Activated T-cell treated with anti-CD3 and anti-CD28 coated beads, Interleukin-2, amount 50 U/mL, for 4 hours (primary cell): ENCODE data around the gene TCOF1. TPM values are rescaled to one million over a fixed set of nuclear protein-coding genes. Genes with fewer than 3 reads are reported as not detected.

Source experiments
- ATAC-seq, 2 donors: fragments of 200-7000 bp; cut with Tn5 transposase; one replicate each; pipeline ENCODE4 v1.10.0; 2021
- DNase-seq: peaks from one replicate; pipeline ENCODE4 v3.0.0-alpha.2; 2020
- H3K27me3 Mint-ChIP-seq: one replicate; pipeline ENCODE4 v1.8.0; 2021; ENCODE audit warnings: low read depth, mixed read lengths
- H3K36me3 Mint-ChIP-seq: one replicate; pipeline ENCODE4 v1.8.0; 2022; ENCODE audit warnings: mixed read lengths; ENCODE audit not compliant: insufficient read depth
- H3K4me1 Mint-ChIP-seq: one replicate; pipeline ENCODE4 v1.8.0; 2021; ENCODE audit warnings: low read depth, mixed read lengths
- H3K4me3 Mint-ChIP-seq: one replicate; pipeline ENCODE4 v1.8.0; 2021; ENCODE audit warnings: mild to moderate bottlenecking, moderate library complexity, mixed read lengths
- H3K9me3 Mint-ChIP-seq: one replicate; pipeline ENCODE4 v1.8.0; 2021; ENCODE audit warnings: mixed read lengths
- total RNA-seq, 3 donors: library from RNA; stranded (reverse); gene quantifications; one replicate each; pipeline ENCODE4 v1.2.1, GENCODE V29; 2021

TCOF1 gene
- total RNA-seq, 3 donors from 2014 or later = 153 to 160 (median 156) TPM

DNA sequence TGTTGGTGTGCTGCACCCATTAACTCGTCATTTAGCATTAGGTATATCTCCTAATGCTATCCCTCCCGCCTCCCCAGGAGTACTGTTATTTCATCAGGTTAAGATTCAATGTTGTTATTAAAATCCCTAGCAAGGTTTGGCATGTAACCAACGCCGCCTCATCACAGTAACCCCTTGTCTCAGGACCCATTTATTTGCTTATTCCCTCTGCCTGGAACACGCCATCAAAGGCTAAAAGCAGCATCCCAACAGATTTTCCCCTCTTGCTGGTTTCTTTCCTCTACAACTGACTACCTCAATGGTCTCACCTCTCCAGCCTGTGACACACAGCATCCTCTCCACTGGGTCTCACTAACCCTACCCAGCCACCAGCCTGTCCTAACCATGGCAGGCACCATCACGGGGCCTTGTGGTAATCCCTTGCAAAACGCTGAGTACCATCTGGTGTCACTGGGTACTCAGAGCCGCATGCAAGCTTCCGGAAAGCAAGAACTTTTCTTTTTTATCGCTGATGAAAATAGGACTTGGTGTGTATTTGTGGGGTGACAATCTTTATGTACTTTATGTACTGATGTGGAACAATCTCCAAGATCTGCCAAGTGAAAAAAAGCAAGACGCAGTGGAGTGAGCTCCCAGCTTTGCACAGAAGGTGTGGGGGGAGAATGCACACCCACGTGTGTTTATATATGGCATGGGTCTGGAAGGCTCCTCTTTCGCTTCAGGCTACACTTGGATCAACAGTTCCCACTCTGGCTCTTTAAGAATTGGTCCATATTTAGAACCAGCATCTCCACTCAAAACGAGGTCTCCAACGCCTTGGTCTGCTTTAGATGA is 86.0 kb downstream of the TCOF1 start:
- ATAC-seq (peak; percentile 25 to 51), DNase-seq (no peak)
- Mint-ChIP-seq H3K9me3 (no peaks in the 10 kb centered on the region), H3K4me3 (peak overlapping the region; percentile 7), H3K4me1 (peaks cover 27% of the 10 kb centered on the region), H3K36me3 (peaks cover 56% of the 10 kb centered on the region), H3K27me3 (no peaks in the 10 kb centered on the region)

DNA sequence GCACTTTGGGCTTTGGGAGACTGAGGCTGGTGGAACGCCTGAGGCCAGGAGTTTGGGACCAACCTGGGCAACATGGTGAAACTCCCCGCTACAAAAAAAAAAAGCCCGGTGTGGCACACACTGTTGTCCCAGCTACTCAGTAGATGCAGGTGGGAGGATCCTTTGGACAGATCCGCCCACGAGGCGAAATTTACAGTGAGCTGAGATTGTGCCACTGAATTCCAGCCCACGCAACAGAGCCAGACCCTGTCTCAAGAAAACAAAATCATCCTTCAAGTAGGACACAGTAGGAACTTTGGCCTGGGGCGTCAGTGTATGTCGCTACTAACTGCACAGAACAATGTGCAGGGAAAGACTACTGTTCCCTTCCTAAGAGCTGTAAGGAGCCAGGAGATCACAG is 87.3 kb downstream of the TCOF1 start:
- peak overlapping the region; percentile 9 for H3K4me3 Mint-ChIP-seq
- H3K36me3 Mint-ChIP-seq = peaks cover 64% of the 10 kb centered on the region
- no peak for ATAC-seq
- H3K4me1 Mint-ChIP-seq = peaks cover 30% of the 10 kb centered on the region
- no peaks in the 10 kb centered on the region for H3K9me3 Mint-ChIP-seq
- no peak for DNase-seq
- H3K27me3 Mint-ChIP-seq = no peaks in the 10 kb centered on the region

DNA sequence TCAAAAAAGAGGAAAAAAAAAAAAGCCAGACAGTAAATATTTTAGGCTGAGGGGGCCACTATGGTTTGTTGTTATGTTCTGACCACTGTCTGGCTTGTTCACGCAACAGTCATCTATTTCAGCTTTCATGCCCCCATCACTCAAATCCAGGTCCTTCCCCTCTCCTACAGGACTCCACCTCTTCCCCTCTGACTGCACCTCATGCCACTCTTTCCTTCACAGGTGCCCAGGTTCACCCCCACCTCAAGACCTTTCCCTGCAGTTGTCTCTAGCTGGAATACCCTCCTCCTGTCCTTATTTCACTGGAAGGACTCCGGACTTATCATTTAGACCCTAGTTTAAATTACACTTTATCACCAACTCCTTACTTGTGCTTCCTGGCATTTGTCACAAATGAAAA is 88.6 kb downstream of the TCOF1 start:
- Mint-ChIP-seq H3K4me1 (peaks cover 32% of the 10 kb centered on the region), H3K27me3 (no peaks in the 10 kb centered on the region), H3K9me3 (no peaks in the 10 kb centered on the region), H3K36me3 (peaks cover 61% of the 10 kb centered on the region), H3K4me3 (peak overlapping the region; percentile 98)
- ATAC-seq (no peak), DNase-seq (no peak)

DNA sequence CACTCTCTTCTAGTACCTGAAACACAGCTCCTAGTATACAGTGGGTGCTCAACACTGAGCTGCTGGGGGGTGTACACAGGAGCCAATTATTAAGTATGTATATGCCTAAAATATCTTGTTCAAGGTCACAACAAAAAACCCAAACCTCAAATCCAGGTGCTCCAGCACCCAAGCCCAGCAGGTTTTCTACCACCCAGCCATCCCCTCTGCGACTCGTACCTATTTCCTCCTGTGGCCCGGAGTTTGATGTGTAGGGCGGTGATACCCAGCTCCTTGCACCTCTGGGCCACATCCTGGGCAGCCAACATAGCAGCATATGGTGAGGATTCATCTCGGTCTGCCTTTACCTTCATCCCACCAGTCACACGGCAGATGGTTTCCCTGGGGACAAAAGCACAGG is 89.1 kb downstream of the TCOF1 start:
- H3K9me3 Mint-ChIP-seq = no peaks in the 10 kb centered on the region
- no peaks in the 10 kb centered on the region for H3K27me3 Mint-ChIP-seq
- DNase-seq = no peak

DNA sequence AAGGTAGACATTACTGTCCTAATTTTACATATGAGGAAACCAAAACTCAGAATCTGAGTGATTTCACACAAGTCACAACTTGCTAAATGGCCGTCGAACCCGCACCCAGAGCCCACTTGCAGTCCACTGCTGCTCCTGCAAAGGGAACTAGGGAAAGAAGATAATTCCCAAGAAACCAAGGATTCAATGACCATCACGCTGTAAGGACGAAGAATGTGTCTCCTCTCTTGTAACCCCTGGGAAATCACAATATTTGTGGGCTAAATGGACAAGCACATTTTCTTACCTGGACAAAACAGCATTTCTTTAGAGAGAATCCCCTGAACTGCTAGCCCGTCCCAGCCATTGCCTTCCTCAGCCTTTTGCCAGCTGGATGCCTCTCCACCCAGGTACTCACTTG is 89.7 kb downstream of the TCOF1 start:
- ATAC-seq = no peak
- Mint-ChIP-seq H3K9me3 (no peaks in the 10 kb centered on the region), H3K36me3 (peaks cover 59% of the 10 kb centered on the region), H3K4me3 (peak overlapping the region; percentile 98), H3K4me1 (peaks cover 32% of the 10 kb centered on the region), H3K27me3 (no peaks in the 10 kb centered on the region)
- no peak for DNase-seq

More for the DNA sequence above, 89.1 kb downstream of the TCOF1 start:
- Mint-ChIP-seq H3K36me3 (peaks cover 61% of the 10 kb centered on the region), H3K4me3 (peak overlapping the region; percentile 98), H3K4me1 (peaks cover 32% of the 10 kb centered on the region)
- ATAC-seq = no peak

DNA sequence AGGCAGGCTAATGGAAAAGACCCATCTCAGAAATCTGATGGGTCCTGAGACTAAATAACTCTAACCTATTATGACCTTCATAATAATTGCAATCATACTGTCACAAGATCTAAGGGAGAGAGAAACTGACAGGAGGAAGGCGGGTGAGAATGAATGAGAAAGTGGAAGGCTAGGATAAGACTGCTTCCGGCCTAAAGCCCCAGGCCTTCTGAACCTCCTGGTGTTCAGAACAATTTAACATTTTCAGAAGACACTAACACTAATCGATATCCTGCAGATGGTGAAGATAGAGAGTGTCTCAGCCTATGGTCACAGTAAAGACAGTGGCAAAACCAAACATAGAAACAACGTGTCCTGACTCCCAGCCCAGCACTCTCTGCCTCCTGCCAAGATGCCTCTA is 90.8 kb downstream of the TCOF1 start:
- no peaks in the 10 kb centered on the region for H3K9me3 Mint-ChIP-seq
- no peak for ATAC-seq

DNA sequence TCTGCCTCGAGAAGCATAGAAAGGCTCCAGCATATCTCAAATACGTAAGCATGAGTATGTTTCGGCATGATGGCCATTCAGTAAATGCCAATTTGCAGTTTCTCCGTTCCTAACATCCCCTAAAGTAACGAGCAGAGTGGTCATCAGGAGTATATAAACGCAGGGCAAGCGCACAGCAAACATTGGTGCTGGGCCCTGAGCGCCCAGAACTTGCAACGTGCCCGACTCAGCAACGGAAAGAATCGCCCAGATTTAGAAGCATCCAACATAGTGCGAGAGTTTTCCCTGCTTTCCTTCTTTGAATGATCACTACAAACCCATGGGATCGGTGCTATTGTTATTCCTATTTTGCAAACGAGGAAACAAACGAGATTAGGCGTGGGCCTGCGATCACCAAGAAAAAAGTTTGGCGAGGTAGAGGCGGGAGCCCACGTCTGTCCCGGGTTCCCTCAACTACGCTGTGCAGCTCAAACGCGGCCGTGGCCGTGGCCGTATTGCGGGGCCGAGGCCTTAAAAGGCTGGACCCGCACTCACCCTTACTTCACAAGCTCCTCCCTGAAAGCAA is 91.5 kb downstream of the TCOF1 start:
- Mint-ChIP-seq H3K9me3 (no peaks in the 10 kb centered on the region), H3K36me3 (peaks cover 47% of the 10 kb centered on the region), H3K27me3 (peaks cover 2% of the 10 kb centered on the region), H3K4me1 (peaks cover 32% of the 10 kb centered on the region), H3K4me3 (peak overlapping the region; percentile 98)
- peak; percentile 41 to 44 for ATAC-seq
- no peak for DNase-seq

More for the DNA sequence above, 90.8 kb downstream of the TCOF1 start:
- peaks cover 2% of the 10 kb centered on the region for H3K27me3 Mint-ChIP-seq
- peaks cover 54% of the 10 kb centered on the region for H3K36me3 Mint-ChIP-seq
- DNase-seq = no peak
- H3K4me1 Mint-ChIP-seq = peaks cover 32% of the 10 kb centered on the region
- H3K4me3 Mint-ChIP-seq = peak overlapping the region; percentile 98

Other genes with a start within 250 kb of the TCOF1 start
- gene PDGFRB, start 201.9 kb upstream of the TCOF1 start, total RNA-seq = under 1 TPM; 0.19 to 0.40 (median 0.37) TPM
- gene CDX1, start 190.9 kb upstream of the TCOF1 start, total RNA-seq = under 1 TPM in 1 of 3 donors, not detected in 2; 0.13 TPM
- not detected for gene SLC6A7, start 167.6 kb upstream of the TCOF1 start, total RNA-seq
- not detected for gene CAMK2A, start 67.9 kb upstream of the TCOF1 start, total RNA-seq
- gene ARSI, start 54.8 kb upstream of the TCOF1 start, total RNA-seq = not detected
- 100 to 1,000 TPM; 230 to 299 (median 241) TPM for gene CD74, start 55.2 kb downstream of the TCOF1 start, total RNA-seq
- 1,000 to 10,000 TPM; 2,955 to 3,473 (median 3,075) TPM for gene RPS14, start 92.0 kb downstream of the TCOF1 start, total RNA-seq
- 1 to 10 TPM; 5.0 to 8.0 (median 5.6) TPM for gene NDST1, start 150.4 kb downstream of the TCOF1 start, total RNA-seq